HG02678 (cell line): ENCODE results near the gene AIFM3.

Experiments
- ATAC-seq: cut with Tn5 transposase; IDR thresholded peaks from one replicate; pipeline ENCODE4 v1.9.1; 2021; ENCODE audit warnings: mild to moderate bottlenecking, moderate library complexity; ENCODE audit not compliant: unreplicated experiment

Gene AIFM3

DNA sequence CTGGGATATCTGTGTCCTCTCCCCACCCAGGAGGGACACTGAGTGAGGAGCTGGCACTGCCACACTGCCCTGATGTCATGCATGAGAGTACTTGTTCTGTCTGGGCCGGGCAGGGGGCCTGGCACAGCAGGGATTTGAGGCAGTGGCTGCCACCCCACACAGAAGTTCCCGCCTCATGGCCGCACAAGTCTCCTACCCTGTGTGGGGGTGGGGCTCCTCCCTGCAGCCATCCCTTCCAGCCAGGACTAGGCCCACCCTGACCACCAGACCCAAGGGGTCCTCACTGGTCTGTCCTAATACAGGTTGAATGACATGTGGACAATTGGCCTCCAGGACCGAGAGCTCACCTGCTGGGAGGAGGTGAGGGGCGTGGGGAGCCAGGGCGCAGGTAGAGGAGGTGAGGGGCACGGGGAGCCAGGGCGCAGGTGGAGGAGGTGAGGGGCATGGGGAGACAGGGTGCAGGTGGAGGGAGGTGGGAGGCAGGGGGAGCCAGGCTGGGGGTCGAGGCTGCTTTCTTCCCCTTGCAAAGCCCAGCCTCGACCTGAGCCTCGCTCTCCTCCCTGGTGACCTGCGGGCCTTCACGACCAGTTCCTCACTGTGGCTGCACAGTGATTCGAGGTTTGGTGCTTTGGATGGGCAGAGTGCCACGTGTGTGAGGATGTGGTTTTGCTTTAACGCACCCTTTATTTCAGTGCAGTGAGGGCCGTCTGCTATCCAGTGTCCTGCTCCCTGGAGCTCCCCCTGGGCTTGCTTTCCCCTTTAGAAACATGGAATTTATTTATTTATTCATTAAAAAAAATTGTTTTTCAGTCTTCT lies 22.5 kb downstream of the AIFM3 start:
- no peak for ATAC-seq

DNA sequence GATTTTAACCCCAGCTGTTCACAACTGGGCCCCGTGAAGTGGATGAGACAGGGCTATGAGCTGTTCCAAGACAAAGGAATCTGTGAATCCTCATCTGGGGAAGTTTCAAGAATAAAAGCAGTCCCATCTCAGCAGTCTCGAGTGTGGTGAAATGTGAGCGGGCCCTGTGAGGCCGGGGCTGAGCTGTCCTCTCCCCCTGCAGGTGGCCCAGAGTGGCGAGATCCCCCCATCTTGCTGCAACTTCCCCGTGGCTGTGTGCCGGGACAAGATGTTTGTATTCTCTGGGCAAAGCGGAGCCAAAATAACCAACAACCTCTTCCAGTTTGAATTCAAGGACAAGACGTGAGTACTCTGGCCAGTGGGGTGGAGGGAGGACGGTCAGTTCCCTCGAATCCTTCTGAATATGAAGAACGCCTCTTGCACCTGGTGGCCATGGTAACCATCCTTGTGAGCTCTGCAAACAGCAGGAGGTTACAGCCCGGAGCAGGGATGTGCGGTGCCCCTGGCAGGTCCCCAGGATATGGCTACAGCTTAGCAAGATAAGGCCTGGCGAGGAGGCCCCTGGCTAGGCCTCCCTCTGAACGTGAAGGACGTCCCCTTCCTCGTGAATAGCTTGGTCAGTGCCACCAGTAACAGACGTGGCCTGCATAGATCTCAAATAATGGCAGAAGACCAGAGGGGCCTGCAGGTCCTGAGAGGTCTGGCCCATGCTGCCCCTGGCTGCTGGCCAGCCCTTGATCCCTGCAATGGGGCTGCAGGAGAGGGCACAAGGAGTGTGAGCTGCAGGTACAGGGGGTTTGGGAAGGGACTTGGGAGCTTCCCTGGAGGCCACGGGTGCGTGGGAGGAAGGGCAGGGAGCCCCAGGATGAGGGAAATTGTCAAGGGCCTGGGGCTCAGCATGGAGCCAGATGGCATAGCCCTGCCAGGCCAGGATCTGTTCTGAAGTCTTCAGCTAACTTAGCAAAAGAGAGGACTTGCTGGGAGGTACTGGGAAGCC lies 23.4 kb downstream of the AIFM3 start:
- ATAC-seq, result no peak

DNA sequence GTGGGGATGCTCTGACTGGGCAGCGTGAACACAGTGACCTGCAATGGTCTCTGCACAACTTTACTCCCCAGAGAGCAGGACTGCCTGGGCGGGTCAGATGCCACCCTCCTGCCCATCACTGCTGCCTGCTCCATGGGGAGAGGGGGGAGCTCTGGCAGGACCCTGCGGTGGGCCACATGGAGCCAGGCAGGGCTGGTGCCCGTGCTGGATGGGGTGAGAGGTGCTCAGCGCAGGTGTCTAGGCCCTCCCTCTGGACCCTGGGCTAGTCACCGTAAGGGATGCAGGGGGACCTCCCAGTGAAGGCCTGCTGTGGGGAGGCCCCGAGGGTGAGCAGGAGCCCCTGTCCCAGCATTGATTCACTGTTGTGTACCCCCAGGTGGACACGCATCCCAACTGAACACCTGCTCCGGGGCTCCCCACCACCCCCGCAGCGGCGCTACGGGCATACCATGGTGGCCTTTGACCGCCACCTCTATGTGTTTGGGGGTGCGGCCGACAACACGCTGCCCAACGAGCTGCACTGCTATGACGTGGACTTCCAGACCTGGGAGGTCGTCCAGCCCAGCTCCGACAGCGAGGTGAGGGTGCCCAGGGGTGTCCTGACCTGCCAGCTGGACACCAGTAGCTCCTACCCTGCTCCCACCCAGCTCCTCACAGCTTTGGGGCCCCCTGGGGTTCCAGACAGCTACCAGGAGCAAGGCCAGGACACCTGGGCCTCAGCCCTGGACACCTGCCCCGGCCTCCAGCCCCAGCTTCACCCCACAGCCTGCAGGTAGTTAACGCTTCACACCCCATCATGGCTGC lies 24.4 kb downstream of the AIFM3 start:
- ATAC-seq, result no peak

GRCh38 chr22:20992056-20992442 lies 25.0 kb downstream of the AIFM3 start:
- no peak for ATAC-seq

GRCh38 chr22:20992456-20993303 lies 25.6 kb downstream of the AIFM3 start:
- ATAC-seq, result no peak

DNA sequence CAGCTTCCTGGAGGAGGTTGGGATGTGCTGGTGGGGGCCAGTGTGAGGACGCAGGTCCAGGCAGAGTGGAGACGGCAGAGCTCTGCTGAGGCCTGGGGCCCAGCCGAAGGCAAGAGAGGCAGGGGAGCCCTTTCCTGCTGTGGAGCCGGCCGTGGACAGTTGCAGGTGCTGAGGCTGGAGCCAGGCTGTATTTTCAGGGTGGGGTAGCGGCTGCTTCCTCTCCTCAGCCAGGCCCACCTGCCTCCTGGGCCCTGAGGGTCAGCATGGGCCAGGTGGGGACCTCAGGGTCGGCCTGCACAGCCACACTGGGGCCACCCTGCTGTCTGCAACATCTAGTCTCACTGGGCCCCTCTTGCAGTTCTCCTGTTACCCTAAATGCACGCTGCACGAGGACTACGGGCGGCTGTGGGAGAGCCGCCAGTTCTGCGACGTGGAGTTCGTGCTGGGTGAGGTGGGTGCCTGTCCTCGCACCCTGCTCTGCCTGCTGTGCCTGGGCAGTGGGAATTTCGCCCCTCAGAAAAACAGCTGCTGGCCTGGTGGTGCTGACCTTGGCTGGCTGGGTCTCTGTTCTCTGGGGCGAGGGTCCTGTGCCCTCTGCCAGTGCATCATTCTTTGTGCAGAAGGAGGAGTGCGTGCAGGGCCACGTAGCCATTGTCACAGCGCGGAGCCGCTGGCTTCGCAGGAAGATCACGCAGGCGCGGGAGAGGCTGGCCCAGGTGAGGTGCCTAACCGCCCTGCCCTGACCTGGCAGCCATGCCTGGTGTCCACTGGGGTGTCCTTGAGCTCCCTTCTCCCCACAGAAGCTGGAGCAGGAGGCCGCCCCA lies 26.5 kb downstream of the AIFM3 start:
- no peak for ATAC-seq

DNA sequence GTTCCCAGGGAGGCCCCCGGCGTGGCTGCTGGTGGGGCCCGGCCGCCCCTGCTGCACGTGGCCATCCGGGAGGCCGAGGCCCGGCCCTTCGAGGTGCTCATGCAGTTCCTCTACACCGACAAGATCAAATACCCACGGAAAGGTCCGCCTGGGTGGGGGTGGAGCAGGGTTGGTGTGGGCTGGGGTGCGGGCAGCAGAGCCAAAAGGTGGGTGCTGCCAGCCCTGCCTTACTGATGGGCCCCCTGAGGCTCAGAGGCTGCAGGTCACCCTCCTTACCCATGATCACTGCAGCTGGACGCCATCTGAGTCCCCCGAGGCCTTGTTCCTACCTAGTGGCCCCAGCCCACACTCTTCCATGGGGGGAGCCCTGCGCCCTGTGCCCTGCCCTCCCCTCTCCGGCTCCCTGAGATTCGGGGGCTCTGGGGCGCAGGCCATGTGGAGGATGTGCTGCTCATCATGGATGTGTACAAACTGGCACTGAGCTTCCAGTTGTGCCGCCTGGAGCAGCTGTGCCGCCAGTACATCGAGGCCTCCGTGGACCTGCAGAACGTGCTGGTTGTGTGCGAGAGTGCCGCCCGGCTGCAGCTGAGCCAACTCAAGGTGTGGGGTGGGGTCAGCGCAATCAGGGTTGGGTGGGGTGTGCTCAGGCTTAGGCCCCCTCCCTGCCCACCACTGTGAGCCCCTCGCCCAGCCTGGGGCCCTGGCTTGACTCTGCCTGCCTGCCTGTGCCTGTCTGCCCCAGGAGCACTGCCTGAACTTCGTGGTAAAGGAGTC lies 27.3 kb downstream of the AIFM3 start:
- no peak for ATAC-seq

- ATAC-seq, result no peak
Measured at GRCh38 chr22:20994902-20995241, 27.8 kb downstream of the AIFM3 start.

GRCh38 chr22:20995329-20996030 lies 28.4 kb downstream of the AIFM3 start:
- ATAC-seq, result no peak

GRCh38 chr22:20996031-20996410 lies 29.0 kb downstream of the AIFM3 start:
- no peak for ATAC-seq

DNA sequence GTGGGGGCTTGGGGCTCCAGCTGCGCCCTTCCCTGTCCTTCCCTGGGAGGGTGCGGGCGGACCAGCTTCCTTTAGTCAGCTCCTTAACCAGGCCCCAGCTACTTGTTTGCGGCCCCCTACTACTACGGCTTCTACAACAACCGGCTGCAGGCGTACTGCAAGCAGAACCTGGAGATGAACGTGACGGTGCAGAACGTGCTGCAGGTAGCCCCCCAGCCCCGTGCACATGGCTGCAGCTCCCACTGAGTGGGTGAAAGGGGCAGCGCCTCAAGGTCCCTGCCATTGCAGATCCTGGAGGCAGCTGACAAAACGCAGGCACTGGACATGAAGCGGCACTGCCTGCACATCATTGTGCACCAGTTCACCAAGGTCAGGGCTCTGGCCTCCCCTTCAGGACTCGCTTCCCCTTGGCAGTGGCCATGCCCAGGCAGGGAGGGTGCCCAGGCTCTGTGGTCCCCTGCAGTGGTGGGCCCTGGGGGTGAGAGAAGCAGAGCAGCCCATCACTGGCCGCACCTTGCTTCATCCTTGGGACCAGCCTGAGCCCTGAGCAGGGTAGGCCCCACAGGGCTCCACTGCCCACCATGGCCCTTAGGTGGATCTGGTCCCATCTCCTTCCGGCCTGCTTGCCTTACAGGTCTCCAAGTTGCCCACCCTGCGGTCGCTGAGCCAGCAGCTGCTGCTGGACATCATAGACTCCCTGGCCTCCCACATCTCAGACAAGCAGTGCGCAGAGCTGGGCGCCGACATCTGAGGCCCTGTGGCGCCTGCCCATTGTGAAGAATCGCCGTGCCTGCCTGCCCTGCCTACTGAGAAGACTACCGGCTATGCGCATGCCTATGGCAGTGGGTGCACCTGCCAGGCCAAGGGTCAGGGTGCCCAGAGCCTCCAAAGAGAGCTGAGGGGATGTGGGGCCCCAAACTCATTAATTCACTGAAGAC lies 29.8 kb downstream of the AIFM3 start:
- no peak for ATAC-seq

DNA sequence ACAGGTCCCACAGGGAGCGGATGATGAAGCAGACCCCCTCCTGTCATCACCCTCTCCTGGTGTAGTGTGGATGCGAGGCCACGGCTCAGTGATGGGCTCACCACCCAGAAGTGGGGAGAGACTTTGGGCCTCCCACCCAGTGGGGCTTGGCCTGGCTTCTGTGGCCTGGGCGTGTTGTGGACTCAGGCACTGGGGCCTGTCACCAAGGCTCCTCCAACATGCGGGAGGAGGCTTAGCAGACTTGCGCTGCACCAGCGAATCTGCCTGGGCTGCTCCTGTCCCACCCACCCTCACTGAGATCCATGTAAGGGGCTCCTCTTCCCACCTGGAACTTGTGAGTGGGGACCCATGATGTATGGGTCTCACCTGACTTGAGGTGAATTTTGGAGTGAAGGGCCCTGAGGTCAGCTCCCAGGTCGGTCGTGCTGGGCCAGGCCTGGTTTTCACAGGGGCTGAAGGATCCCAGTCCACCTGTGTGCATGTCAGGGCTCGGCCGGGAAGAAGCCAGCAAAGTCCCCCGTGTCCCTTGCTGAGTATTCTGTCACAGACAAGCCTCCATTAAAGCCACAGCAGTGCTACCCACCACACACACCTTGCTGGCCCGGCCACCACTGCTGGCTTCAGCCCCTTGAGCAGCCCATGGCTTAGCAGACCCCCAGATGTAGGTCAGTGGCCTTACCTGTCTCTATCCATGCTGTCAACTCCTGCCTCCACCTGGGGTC lies 30.6 kb downstream of the AIFM3 start:
- ATAC-seq, result no peak

- ATAC-seq, result no peak
Measured at GRCh38 chr22:20998411-20999336, 31.6 kb downstream of the AIFM3 start.

DNA sequence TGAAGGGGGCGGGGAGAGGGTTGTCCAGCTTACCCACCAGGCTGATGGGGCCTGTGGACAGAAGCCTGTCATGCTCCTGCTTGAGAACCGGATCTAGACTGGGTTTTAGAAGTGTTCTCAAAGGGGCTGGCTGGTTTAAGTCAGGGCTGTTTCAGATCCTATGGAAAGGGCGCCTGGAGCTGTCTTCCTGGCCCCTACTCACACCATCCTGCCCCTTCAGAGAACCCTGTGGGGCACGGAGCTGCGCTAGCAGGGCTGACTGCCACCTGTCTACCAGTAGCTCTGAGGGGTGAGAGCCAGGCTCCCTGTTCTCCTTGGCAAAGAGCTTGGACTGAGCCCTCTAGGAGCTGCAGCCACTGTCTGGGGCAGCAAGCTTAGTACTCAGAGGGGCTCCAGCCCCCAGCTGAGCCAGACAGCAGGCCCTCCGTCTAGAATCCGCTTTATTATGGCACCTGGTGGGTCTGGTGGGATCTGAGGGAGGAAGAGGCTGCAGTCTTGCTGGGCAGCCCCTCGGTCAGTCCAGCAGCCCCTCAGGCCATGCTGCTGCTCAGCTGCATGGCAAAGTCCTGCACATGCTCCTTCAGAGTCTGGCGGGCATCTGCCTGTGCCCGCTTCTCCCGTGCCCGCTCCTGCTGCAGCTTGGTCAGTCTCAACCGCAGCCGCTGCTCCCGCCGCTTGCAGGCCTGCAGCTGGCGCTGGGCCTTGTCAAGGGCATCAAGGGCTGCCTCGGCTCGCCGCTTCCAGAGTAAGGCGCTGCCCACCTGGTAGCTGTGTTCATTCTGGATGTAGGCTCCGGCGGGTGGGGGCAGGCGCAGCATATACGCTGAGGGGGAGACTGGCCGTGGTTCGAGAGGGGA lies 32.5 kb downstream of the AIFM3 start:
- ATAC-seq, result no peak
